Skeletal muscle satellite cell (primary cell): ENCODE data around the gene TREH.

Experiments
- H3K27me3 ChIP-seq: 2 replicates; pipeline ENCODE4 v1.7.0; 2013; ENCODE audit warnings: low read length; ENCODE audit not compliant: control insufficient read depth, insufficient read depth
- H3K36me3 ChIP-seq: 2 replicates; pipeline ENCODE4 v1.7.0; 2013; ENCODE audit warnings: mild to moderate bottlenecking, control low read depth, low read length; ENCODE audit not compliant: insufficient read depth
- H3K4me1 ChIP-seq: 2 replicates; pipeline ENCODE4 v1.7.0; 2013; ENCODE audit warnings: low read length; ENCODE audit not compliant: control insufficient read depth, insufficient read depth
- H3K4me2 ChIP-seq: 2 replicates; pipeline ENCODE4 v1.7.0; 2013; ENCODE audit warnings: mild to moderate bottlenecking, low read length
- H3K4me3 ChIP-seq: 2 replicates; pipeline ENCODE4 v1.7.0; 2013; ENCODE audit warnings: low read length
- H3K9ac ChIP-seq: 2 replicates; pipeline ENCODE4 v1.7.0; 2013; ENCODE audit warnings: mild to moderate bottlenecking, low read depth, low read length, moderate library complexity
- H3K9me3 ChIP-seq: replicated peaks from 2 replicates; pipeline ENCODE4 v1.7.0; 2013; ENCODE audit warnings: mild to moderate bottlenecking, control low read depth, low read length

Gene TREH

DNA sequence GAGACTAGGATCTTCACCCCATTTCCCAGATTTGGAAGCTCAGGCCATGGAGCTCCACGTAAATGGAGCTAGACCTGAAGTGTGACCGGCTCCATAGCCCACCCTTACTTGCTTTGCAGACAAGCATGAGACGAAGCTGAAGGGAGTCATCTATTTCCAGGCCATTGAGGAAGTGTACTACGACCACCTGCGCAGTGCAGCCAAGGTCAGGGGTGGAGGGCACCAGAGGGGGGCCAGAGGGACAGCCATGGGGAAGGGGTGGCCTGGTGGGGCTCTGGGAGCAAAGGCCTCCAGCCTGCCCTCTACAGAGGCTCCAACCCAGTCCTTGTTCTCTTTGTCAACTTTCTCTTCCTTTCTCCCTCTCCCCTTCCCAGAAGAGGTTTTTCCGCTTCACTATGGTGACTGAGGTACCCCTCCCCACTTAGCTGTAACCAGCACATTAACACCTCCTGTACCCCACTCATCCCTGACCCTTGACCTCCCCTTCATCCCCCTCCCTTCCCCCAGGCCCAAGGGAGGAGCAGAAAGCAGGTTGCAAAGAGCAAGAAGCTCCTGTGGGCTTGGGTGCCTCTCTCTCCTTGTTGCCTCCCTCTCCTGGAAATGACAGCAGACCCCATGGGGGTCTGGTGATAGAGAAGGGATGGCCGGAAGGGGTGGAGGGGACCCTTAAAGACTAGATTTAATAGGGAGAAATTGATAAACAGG is 23.8 kb downstream of the TREH start:
- H3K4me1 ChIP-seq = peaks cover 9% of the 10 kb centered on the region
- H3K4me2 ChIP-seq = no peak overlapping the region
- no peaks in the 10 kb centered on the region for H3K9me3 ChIP-seq
- H3K36me3 ChIP-seq = peaks cover 88% of the 10 kb centered on the region
- H3K9ac ChIP-seq = no peak overlapping the region
- no peaks in the 10 kb centered on the region for H3K27me3 ChIP-seq
- no peak overlapping the region for H3K4me3 ChIP-seq

- H3K27me3 ChIP-seq = no peaks in the 10 kb centered on the region
- no peak overlapping the region for H3K4me2 ChIP-seq
- no peak overlapping the region for H3K9ac ChIP-seq
- no peaks in the 10 kb centered on the region for H3K9me3 ChIP-seq
- H3K4me1 ChIP-seq = peaks cover 4% of the 10 kb centered on the region
- peaks cover 96% of the 10 kb centered on the region for H3K36me3 ChIP-seq
- no peak overlapping the region for H3K4me3 ChIP-seq
These were observed 25.6 kb downstream of the TREH start for GRCh38 chr11:118653684-118654390.

GRCh38 chr11:118652681-118653181 is 26.7 kb downstream of the TREH start:
- Histone ChIP-seq H3K4me1 (no peaks in the 10 kb centered on the region), H3K4me2 (no peak overlapping the region), H3K27me3 (no peaks in the 10 kb centered on the region), H3K9me3 (no peaks in the 10 kb centered on the region), H3K4me3 (no peak overlapping the region), H3K9ac (no peak overlapping the region), H3K36me3 (peaks cover 96% of the 10 kb centered on the region)

GRCh38 chr11:118651820-118652219 is 27.6 kb downstream of the TREH start:
- no peak overlapping the region for H3K4me3 ChIP-seq
- no peaks in the 10 kb centered on the region for H3K9me3 ChIP-seq
- H3K36me3 ChIP-seq = peaks cover 96% of the 10 kb centered on the region
- H3K4me1 ChIP-seq = no peaks in the 10 kb centered on the region
- no peaks in the 10 kb centered on the region for H3K27me3 ChIP-seq
- no peak overlapping the region for H3K9ac ChIP-seq
- no peak overlapping the region for H3K4me2 ChIP-seq

- Histone ChIP-seq H3K27me3 (no peaks in the 10 kb centered on the region), H3K9ac (no peak overlapping the region), H3K4me1 (no peaks in the 10 kb centered on the region), H3K4me2 (no peak overlapping the region), H3K4me3 (no peak overlapping the region), H3K9me3 (no peaks in the 10 kb centered on the region), H3K36me3 (peaks cover 94% of the 10 kb centered on the region)
These were observed 29.1 kb downstream of the TREH start for GRCh38 chr11:118650366-118650765.

DNA sequence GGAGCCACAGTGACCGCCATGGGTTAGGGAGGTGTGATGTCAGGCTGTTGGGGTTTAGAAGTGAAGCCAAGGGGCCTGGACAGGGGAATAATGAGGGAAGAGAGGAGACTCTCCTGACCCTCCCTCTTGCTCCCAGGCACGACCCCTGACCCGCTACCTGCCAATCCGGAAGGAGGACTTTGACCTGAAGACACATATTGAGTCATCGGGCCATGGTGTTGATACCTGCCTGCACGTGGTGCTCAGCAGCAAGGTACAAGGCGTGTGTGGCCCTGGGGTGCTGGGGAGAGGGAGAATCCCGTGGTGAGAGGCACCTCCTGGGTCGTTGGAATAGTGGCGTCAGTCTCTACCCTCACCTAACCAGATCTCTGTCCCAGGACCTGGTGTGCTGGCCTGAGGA is 29.5 kb downstream of the TREH start:
- Histone ChIP-seq H3K4me1 (no peaks in the 10 kb centered on the region), H3K27me3 (no peaks in the 10 kb centered on the region), H3K9me3 (no peaks in the 10 kb centered on the region), H3K4me2 (no peak overlapping the region), H3K4me3 (no peak overlapping the region), H3K36me3 (peaks cover 94% of the 10 kb centered on the region), H3K9ac (no peak overlapping the region)

DNA sequence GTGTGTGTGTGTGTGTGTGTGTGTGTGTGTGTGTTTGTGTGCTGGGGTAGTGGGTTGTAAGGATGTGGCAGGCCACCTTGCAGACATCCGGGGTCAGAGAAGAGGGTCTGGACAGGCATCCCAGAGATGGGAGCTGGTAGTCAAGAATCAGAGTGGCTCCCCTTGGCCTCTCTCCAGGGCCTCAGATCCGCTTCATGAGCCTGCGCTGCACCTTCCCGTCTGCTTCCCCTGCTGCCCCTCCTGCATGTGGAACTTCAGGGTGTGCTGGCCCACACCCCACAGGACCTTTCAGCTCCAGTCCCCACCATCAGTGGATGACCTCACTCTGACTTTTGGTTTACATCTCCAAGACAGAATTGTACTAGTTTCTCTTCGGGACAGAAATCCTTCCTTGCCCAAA is 31.2 kb downstream of the TREH start:
- Histone ChIP-seq H3K4me3 (no peak overlapping the region), H3K9me3 (no peaks in the 10 kb centered on the region), H3K4me1 (no peaks in the 10 kb centered on the region), H3K27me3 (no peaks in the 10 kb centered on the region), H3K9ac (no peak overlapping the region), H3K36me3 (peaks cover 94% of the 10 kb centered on the region), H3K4me2 (no peak overlapping the region)

DNA sequence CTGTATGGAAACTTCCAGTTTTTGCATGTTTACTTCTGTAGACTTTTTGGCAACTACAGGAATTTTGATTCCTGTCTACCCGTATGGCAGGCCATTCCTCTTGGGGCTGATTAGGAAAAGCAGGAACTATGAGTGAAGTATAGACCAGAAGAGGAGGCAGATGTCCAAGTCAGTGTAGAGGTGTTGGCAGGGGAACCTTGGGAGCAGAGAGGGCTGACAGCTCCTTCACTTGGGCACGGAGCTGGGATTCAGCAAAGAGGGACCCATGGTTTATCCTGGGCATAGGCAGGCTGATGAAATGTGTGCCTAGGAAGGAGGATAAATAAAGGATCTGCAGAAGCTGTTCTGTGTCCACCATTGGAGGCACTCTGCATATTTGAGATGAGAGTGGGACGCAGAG is 33.1 kb downstream of the TREH start:
- H3K4me1 ChIP-seq = no peaks in the 10 kb centered on the region
- H3K27me3 ChIP-seq = no peaks in the 10 kb centered on the region
- H3K4me3 ChIP-seq = no peak overlapping the region
- no peak overlapping the region for H3K4me2 ChIP-seq
- H3K36me3 ChIP-seq = peaks cover 94% of the 10 kb centered on the region
- H3K9me3 ChIP-seq = no peaks in the 10 kb centered on the region
- H3K9ac ChIP-seq = no peak overlapping the region

- Histone ChIP-seq H3K4me2 (no peak overlapping the region), H3K9ac (no peak overlapping the region), H3K4me1 (no peaks in the 10 kb centered on the region), H3K27me3 (no peaks in the 10 kb centered on the region), H3K9me3 (no peaks in the 10 kb centered on the region), H3K36me3 (peaks cover 93% of the 10 kb centered on the region), H3K4me3 (no peak overlapping the region)
These were observed 34.3 kb downstream of the TREH start for GRCh38 chr11:118645066-118645715.

DNA sequence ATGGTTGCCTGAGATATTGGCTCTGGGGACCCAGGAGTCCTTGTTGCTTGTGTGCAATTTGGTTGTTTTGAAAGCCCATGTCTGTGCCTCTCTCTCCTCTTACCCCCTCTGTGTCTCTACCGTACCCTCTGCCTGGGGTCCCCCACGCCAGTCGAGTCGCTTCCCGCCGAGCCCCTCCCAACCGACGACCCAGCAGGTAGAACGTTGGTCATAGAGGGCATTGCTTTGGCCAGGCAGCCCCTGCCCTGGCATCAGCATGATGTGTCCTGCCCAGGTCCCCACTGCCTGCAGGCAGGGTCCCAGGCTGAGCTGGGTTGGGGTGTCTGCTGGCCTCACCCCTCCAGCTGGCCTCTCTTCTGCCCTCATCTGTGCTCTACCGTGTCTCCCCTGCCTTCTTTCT is 35.0 kb downstream of the TREH start:
- no peaks in the 10 kb centered on the region for H3K9me3 ChIP-seq
- no peak overlapping the region for H3K9ac ChIP-seq
- no peak overlapping the region for H3K4me2 ChIP-seq
- H3K4me1 ChIP-seq = no peaks in the 10 kb centered on the region
- H3K36me3 ChIP-seq = peaks cover 92% of the 10 kb centered on the region
- no peaks in the 10 kb centered on the region for H3K27me3 ChIP-seq
- no peak overlapping the region for H3K4me3 ChIP-seq

- no peaks in the 10 kb centered on the region for H3K4me1 ChIP-seq
- no peak overlapping the region for H3K4me2 ChIP-seq
- H3K4me3 ChIP-seq = no peak overlapping the region
- H3K9me3 ChIP-seq = no peaks in the 10 kb centered on the region
- no peak overlapping the region for H3K9ac ChIP-seq
- H3K27me3 ChIP-seq = no peaks in the 10 kb centered on the region
- H3K36me3 ChIP-seq = peaks cover 92% of the 10 kb centered on the region
These were observed 35.5 kb downstream of the TREH start for GRCh38 chr11:118643995-118644345.
